ENCODE data around the gene DDN.

DDN gene

GRCh38 chr12:48999371-49000131 lies at the start of gene DDN:
Gene DDN, minus strand, starts transcription at chr12:48999375. Its CDS starts 88 bp downstream, at chr12:48999287.
- peak; percentile 20 for TF ChIP-seq CTCF (IDR thresholded peaks at IDR 0.05; ENCODE audit: insufficient read depth, low read length, poor library complexity, severe bottlenecking)
- Histone ChIP-seq H3K36me3 (ENCODE audit: control insufficient read depth, insufficient read depth, low read length) (peaks cover 17% of the 10 kb centered on the region), H3K4me3 (replicated peaks; ENCODE audit: low read depth, low read length) (peak within 1 kb of the TSS; percentile 61), H3K27me3 (replicated peaks; ENCODE audit: control insufficient read depth, insufficient read depth, low read length) (peaks cover 1% of the 10 kb centered on the region; the same call in 1 of the 2 replicates)
- DNase-seq (ENCODE audit: extremely low read depth, insufficient read length) = peak; percentile 82

- Histone ChIP-seq H3K36me3 (ENCODE audit: control insufficient read depth, insufficient read depth, low read length) (peaks cover 80% of the 10 kb centered on the region), H3K27me3 (replicated peaks; ENCODE audit: control insufficient read depth, insufficient read depth, low read length) (no peaks in the 10 kb centered on the region), H3K4me3 (replicated peaks; ENCODE audit: low read depth, low read length) (no peak overlapping the region)
- no peak for DNase-seq (ENCODE audit: extremely low read depth, insufficient read length)
- TF ChIP-seq CTCF (IDR thresholded peaks at IDR 0.05; ENCODE audit: insufficient read depth, low read length, poor library complexity, severe bottlenecking) = no peak
Measured at GRCh38 chr12:49048953-49049352, 49.8 kb upstream of the DDN start.

- TF ChIP-seq CTCF (IDR thresholded peaks at IDR 0.05; ENCODE audit: insufficient read depth, low read length, poor library complexity, severe bottlenecking) = no peak
- no peak for DNase-seq (ENCODE audit: extremely low read depth, insufficient read length)
- Histone ChIP-seq H3K4me3 (replicated peaks; ENCODE audit: low read depth, low read length) (no peak overlapping the region), H3K36me3 (ENCODE audit: control insufficient read depth, insufficient read depth, low read length) (peaks cover 81% of the 10 kb centered on the region), H3K27me3 (replicated peaks; ENCODE audit: control insufficient read depth, insufficient read depth, low read length) (no peaks in the 10 kb centered on the region)
Measured at GRCh38 chr12:49046129-49046895, 47.1 kb upstream of the DDN start.

- no peak for DNase-seq (ENCODE audit: extremely low read depth, insufficient read length)
- Histone ChIP-seq H3K4me3 (replicated peaks; ENCODE audit: low read depth, low read length) (no peak overlapping the region), H3K36me3 (ENCODE audit: control insufficient read depth, insufficient read depth, low read length) (peaks cover 78% of the 10 kb centered on the region), H3K27me3 (replicated peaks; ENCODE audit: control insufficient read depth, insufficient read depth, low read length) (no peaks in the 10 kb centered on the region)
- TF ChIP-seq CTCF (IDR thresholded peaks at IDR 0.05; ENCODE audit: insufficient read depth, low read length, poor library complexity, severe bottlenecking) = no peak
Measured at GRCh38 chr12:49044660-49045059, 45.5 kb upstream of the DDN start.

- H3K4me3 ChIP-seq (replicated peaks; ENCODE audit: low read depth, low read length) = no peak overlapping the region
- peak; percentile 84 for TF ChIP-seq CTCF (IDR thresholded peaks at IDR 0.05; ENCODE audit: insufficient read depth, low read length, poor library complexity, severe bottlenecking)
- peaks cover 74% of the 10 kb centered on the region for H3K36me3 ChIP-seq (ENCODE audit: control insufficient read depth, insufficient read depth, low read length)
- no peaks in the 10 kb centered on the region for H3K27me3 ChIP-seq (replicated peaks; ENCODE audit: control insufficient read depth, insufficient read depth, low read length)
- DNase-seq (ENCODE audit: extremely low read depth, insufficient read length) = no peak
Measured at GRCh38 chr12:49043856-49044258, 44.7 kb upstream of the DDN start.

All from GM06990 (cell line).